NT2/D1 (cell line): ENCODE results near the gene DLX6.
A peak's percentile ranks its signal among the peaks of the same experiment; 100 is the strongest.

Experiments used
- DNase-seq: peaks from one replicate; pipeline ENCODE4 v3.0.0-alpha.2; 2011; ENCODE audit warnings: low read depth, low spot score
- H3K27me3 ChIP-seq: 2 replicates; pipeline ENCODE4 v1.6.0; 2011; ENCODE audit warnings: mild to moderate bottlenecking; ENCODE audit not compliant: insufficient read length, insufficient read depth
- H3K36me3 ChIP-seq: 2 replicates; pipeline ENCODE4 v1.6.1; 2011; ENCODE audit warnings: mild to moderate bottlenecking, low read length, mixed read lengths; ENCODE audit not compliant: insufficient read depth, insufficient read length
- H3K4me1 ChIP-seq: 2 replicates; pipeline ENCODE4 v1.5.1; 2011; ENCODE audit not compliant: insufficient read depth, insufficient read length
- H3K4me3 ChIP-seq: 2 replicates; pipeline ENCODE4 v1.5.1; 2011; ENCODE audit warnings: low read depth; ENCODE audit not compliant: insufficient read length
- H3K9ac ChIP-seq: 2 replicates; pipeline ENCODE4 v1.6.0; 2011; ENCODE audit warnings: low read depth; ENCODE audit not compliant: insufficient read length
- H3K9me3 ChIP-seq: 2 replicates; pipeline ENCODE4 v1.5.1; 2011; ENCODE audit warnings: mild to moderate bottlenecking, low read length; ENCODE audit not compliant: insufficient read depth
- SUZ12 ChIP-seq: IDR thresholded peaks from 2 replicates; pipeline ENCODE4 v1.6.1; 2011; ENCODE audit not compliant: insufficient read length, insufficient read depth; ENCODE audit errors: extremely low read depth
- YY1 ChIP-seq: IDR thresholded peaks from 2 replicates; pipeline ENCODE4 v1.6.1; 2011; ENCODE audit not compliant: insufficient read length, insufficient read depth
- ZNF274 ChIP-seq: IDR thresholded peaks from 2 replicates; pipeline ENCODE4 v1.6.1; 2011; ENCODE audit warnings: mild to moderate bottlenecking, low read depth, low read length

Gene DLX6

GRCh38 chr7:97018126-97018601, 12.8 kb downstream of the DLX6 start:
- H3K27me3 ChIP-seq: peaks cover 99% of the 10 kb centered on the region
- H3K9me3 ChIP-seq: no peaks in the 10 kb centered on the region

GRCh38 chr7:97018791-97019531, 13.6 kb downstream of the DLX6 start:
- no peak for DNase-seq
- peaks cover 98% of the 10 kb centered on the region for H3K27me3 ChIP-seq
- no peaks in the 10 kb centered on the region for H3K9me3 ChIP-seq
- H3K4me1 ChIP-seq: peaks cover 7% of the 10 kb centered on the region
- no peak overlapping the region for H3K4me3 ChIP-seq
- no peak for TF ChIP-seq ZNF274
- TF ChIP-seq YY1: no peak
- TF ChIP-seq SUZ12: peak; percentile 67
- no peak overlapping the region for H3K9ac ChIP-seq
- H3K36me3 ChIP-seq: no peaks in the 10 kb centered on the region

More at GRCh38 chr7:97018126-97018601, 12.8 kb downstream of the DLX6 start:
- peaks cover 4% of the 10 kb centered on the region for H3K4me1 ChIP-seq
- no peak overlapping the region for H3K9ac ChIP-seq
- DNase-seq: no peak
- TF ChIP-seq SUZ12 (peak; percentile 11), ZNF274 (no peak), YY1 (no peak)
- no peak overlapping the region for H3K4me3 ChIP-seq
- no peaks in the 10 kb centered on the region for H3K36me3 ChIP-seq

GRCh38 chr7:97019710-97020225, 14.4 kb downstream of the DLX6 start:
- Histone ChIP-seq H3K9me3 (no peaks in the 10 kb centered on the region), H3K27me3 (peaks cover 98% of the 10 kb centered on the region)
- DNase-seq: no peak

GRCh38 chr7:97020601-97020995, 15.2 kb downstream of the DLX6 start:
- no peaks in the 10 kb centered on the region for H3K36me3 ChIP-seq
- H3K4me3 ChIP-seq: peak overlapping the region; percentile 21
- H3K4me1 ChIP-seq: peaks cover 7% of the 10 kb centered on the region
- peaks cover 98% of the 10 kb centered on the region for H3K27me3 ChIP-seq
- H3K9me3 ChIP-seq: no peaks in the 10 kb centered on the region
- no peak overlapping the region for H3K9ac ChIP-seq
- DNase-seq: no peak
- TF ChIP-seq YY1: no peak
- TF ChIP-seq SUZ12: no peak
- no peak for TF ChIP-seq ZNF274

More at GRCh38 chr7:97019710-97020225, 14.4 kb downstream of the DLX6 start:
- H3K9ac ChIP-seq: no peak overlapping the region
- H3K4me3 ChIP-seq: no peak overlapping the region
- TF ChIP-seq ZNF274: no peak
- no peak for TF ChIP-seq SUZ12
- TF ChIP-seq YY1: no peak
- peaks cover 7% of the 10 kb centered on the region for H3K4me1 ChIP-seq
- H3K36me3 ChIP-seq: no peaks in the 10 kb centered on the region

- peak; percentile 12 for TF ChIP-seq SUZ12
- TF ChIP-seq ZNF274: no peak
- no peak for DNase-seq
- peak overlapping the region; percentile 21 for H3K4me3 ChIP-seq
- peak overlapping the region; percentile 42 for H3K9ac ChIP-seq
- peaks cover 98% of the 10 kb centered on the region for H3K27me3 ChIP-seq
- peaks cover 7% of the 10 kb centered on the region for H3K4me1 ChIP-seq
- no peaks in the 10 kb centered on the region for H3K9me3 ChIP-seq
- no peaks in the 10 kb centered on the region for H3K36me3 ChIP-seq
These were observed 15.8 kb downstream of the DLX6 start for GRCh38 chr7:97020996-97021746.

- DNase-seq: no peak
- Histone ChIP-seq H3K4me3 (peak overlapping the region; percentile 13), H3K9ac (peak overlapping the region; percentile 42), H3K27me3 (peaks cover 99% of the 10 kb centered on the region), H3K4me1 (peaks cover 7% of the 10 kb centered on the region), H3K36me3 (no peaks in the 10 kb centered on the region), H3K9me3 (no peaks in the 10 kb centered on the region)
- no peak for TF ChIP-seq SUZ12
- TF ChIP-seq YY1: no peak
- no peak for TF ChIP-seq ZNF274
These were observed 16.6 kb downstream of the DLX6 start for GRCh38 chr7:97021747-97022490.
